SU-DHL-6 (cell line): ENCODE results near the gene CYP26A1.

ENCODE experiments used
- H2AFZ ChIP-seq: fragments of 200-600 bp; sonication (generic); 2 replicates; pipeline ENCODE4 v1.6.1; 2014; ENCODE audit warnings: low read depth, mild to moderate bottlenecking, moderate library complexity, mixed read lengths, antibody characterized with exemption, low read length; ENCODE audit not compliant: severe bottlenecking
- H3F3A ChIP-seq: fragments of 200-600 bp; shearing (Covaris generic); 2 replicates; pipeline ENCODE4 v1.6.0; 2016; ENCODE audit warnings: antibody characterized with exemption, mild to moderate bottlenecking; ENCODE audit not compliant: insufficient read depth
- H3K27ac ChIP-seq: fragments of 200-600 bp; sonication (generic); 2 replicates; pipeline ENCODE4 v1.5.1; 2016; ENCODE audit warnings: low read depth, mild to moderate bottlenecking, low read length, moderate library complexity, mixed read lengths
- H3K27me3 ChIP-seq: fragments of 200-600 bp; sonication (generic), shearing (Covaris generic); 2 replicates; pipeline ENCODE4 v1.6.0; 2014; ENCODE audit warnings: mild to moderate bottlenecking, low read length
- H3K36me3 ChIP-seq: fragments of 200-600 bp; sonication (generic); 2 replicates; pipeline ENCODE4 v1.6.1; 2014; ENCODE audit warnings: mild to moderate bottlenecking, low read length, mixed read lengths
- H3K4me2 ChIP-seq: fragments of 300-600, 200-600 bp; shearing (Covaris generic), sonication (generic); 2 replicates; pipeline ENCODE4 v1.6.0; 2014; ENCODE audit warnings: low read length, low read depth, mild to moderate bottlenecking; ENCODE audit not compliant: poor library complexity, severe bottlenecking
- H3K4me3 ChIP-seq: fragments of 200-600 bp; sonication (generic); 2 replicates; pipeline ENCODE4 v1.5.1; 2014; ENCODE audit warnings: antibody characterized with exemption, low read length, mild to moderate bottlenecking, mixed read lengths; ENCODE audit not compliant: insufficient read depth, poor library complexity, severe bottlenecking
- H3K79me2 ChIP-seq: fragments of 200-600 bp; sonication (generic); 2 replicates; pipeline ENCODE4 v1.6.1; 2014; ENCODE audit warnings: mild to moderate bottlenecking, low read length, moderate library complexity; ENCODE audit not compliant: insufficient read depth
- H3K9ac ChIP-seq: fragments of 200-600 bp; sonication (generic); 2 replicates; pipeline ENCODE4 v1.7.0; 2014; ENCODE audit warnings: mild to moderate bottlenecking, low read length
- H3K9me2 ChIP-seq: fragments of 200-600 bp; sonication (generic); replicated peaks from 2 replicates; pipeline ENCODE4 v1.6.1; 2014; ENCODE audit warnings: low read length; ENCODE audit not compliant: insufficient read depth
- H3K9me3 ChIP-seq: fragments of 200-600 bp; sonication (generic); 2 replicates; pipeline ENCODE4 v1.6.1; 2014; ENCODE audit warnings: low read length, mixed read lengths; ENCODE audit not compliant: insufficient read depth
- H4K20me1 ChIP-seq: fragments of 200-600 bp; sonication (generic); 2 replicates; pipeline ENCODE4 v1.6.1; 2014; ENCODE audit warnings: low read depth, mild to moderate bottlenecking, antibody characterized with exemption, low read length, moderate library complexity, mixed read lengths
- EZH2phosphoT487 ChIP-seq: fragments of 200-600 bp; sonication (generic), shearing (Covaris generic); conservative IDR thresholded peaks from 2 replicates; pipeline ENCODE4 v1.6.1; 2018; ENCODE audit warnings: mild to moderate bottlenecking, antibody characterized with exemption, low read length, moderate library complexity, mixed read lengths
- TF ChIP-seq, protein P1 (sequence below): fragments of 200-600 bp; sonication (generic); IDR thresholded peaks from one replicate; pipeline ENCODE4 v1.5.1; 2017; ENCODE audit warnings: antibody characterized with exemption, mild to moderate bottlenecking, low read length, moderate library complexity; ENCODE audit not compliant: insufficient read depth, poor library complexity, severe bottlenecking

The CYP26A1 gene

GRCh38 chr10:93072225-93072712, 1.4 kb upstream of the CYP26A1 start:
- TF ChIP-seq EZH2phosphoT487, result no peak
- TF ChIP-seq, protein P1, sequence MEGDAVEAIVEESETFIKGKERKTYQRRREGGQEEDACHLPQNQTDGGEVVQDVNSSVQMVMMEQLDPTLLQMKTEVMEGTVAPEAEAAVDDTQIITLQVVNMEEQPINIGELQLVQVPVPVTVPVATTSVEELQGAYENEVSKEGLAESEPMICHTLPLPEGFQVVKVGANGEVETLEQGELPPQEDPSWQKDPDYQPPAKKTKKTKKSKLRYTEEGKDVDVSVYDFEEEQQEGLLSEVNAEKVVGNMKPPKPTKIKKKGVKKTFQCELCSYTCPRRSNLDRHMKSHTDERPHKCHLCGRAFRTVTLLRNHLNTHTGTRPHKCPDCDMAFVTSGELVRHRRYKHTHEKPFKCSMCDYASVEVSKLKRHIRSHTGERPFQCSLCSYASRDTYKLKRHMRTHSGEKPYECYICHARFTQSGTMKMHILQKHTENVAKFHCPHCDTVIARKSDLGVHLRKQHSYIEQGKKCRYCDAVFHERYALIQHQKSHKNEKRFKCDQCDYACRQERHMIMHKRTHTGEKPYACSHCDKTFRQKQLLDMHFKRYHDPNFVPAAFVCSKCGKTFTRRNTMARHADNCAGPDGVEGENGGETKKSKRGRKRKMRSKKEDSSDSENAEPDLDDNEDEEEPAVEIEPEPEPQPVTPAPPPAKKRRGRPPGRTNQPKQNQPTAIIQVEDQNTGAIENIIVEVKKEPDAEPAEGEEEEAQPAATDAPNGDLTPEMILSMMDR, result no peak
- Histone ChIP-seq H3K36me3 (no peaks in the 10 kb centered on the region), H4K20me1 (no peaks in the 10 kb centered on the region), H2AFZ (no peak overlapping the region), H3K27me3 (no peaks in the 10 kb centered on the region), H3K4me3 (no peak overlapping the region), H3K27ac (no peak overlapping the region), H3K79me2 (no peaks in the 10 kb centered on the region), H3K9me2 (no peaks in the 10 kb centered on the region), H3K9ac (no peak overlapping the region), H3K4me2 (no peak overlapping the region), H3K9me3 (no peaks in the 10 kb centered on the region), H3F3A (no peaks in the 10 kb centered on the region)

- Histone ChIP-seq H3F3A (no peaks in the 10 kb centered on the region), H3K4me3 (peak overlapping the region; percentile 35), H3K9ac (peak overlapping the region; percentile 30; the same call in 1 of the 2 replicates)
Observed at GRCh38 chr10:93072713-93073538, 767 bp upstream of the CYP26A1 start.

GRCh38 chr10:93074147-93074596, 479 bp downstream of the CYP26A1 start:
- no peak overlapping the region for H3K27ac ChIP-seq
- H3K4me3 ChIP-seq, result peak overlapping the region; percentile 35
- peak overlapping the region; percentile 58 for H3K4me2 ChIP-seq
- TF ChIP-seq EZH2phosphoT487, result no peak
- TF ChIP-seq, protein P1, result no peak
- no peaks in the 10 kb centered on the region for H3F3A ChIP-seq
- H3K9me3 ChIP-seq, result no peaks in the 10 kb centered on the region
- peak overlapping the region; percentile 30; the same call in 1 of the 2 replicates for H3K9ac ChIP-seq
- no peaks in the 10 kb centered on the region for H3K27me3 ChIP-seq
- peak overlapping the region; percentile 29 for H2AFZ ChIP-seq
- H3K9me2 ChIP-seq, result no peaks in the 10 kb centered on the region
- no peaks in the 10 kb centered on the region for H4K20me1 ChIP-seq
- H3K36me3 ChIP-seq, result no peaks in the 10 kb centered on the region
- no peaks in the 10 kb centered on the region for H3K79me2 ChIP-seq

More at GRCh38 chr10:93072713-93073538, 767 bp upstream of the CYP26A1 start:
- H4K20me1 ChIP-seq, result no peaks in the 10 kb centered on the region
- H2AFZ ChIP-seq, result no peak overlapping the region
- H3K4me2 ChIP-seq, result peak overlapping the region; percentile 58
- TF ChIP-seq, protein P1, result no peak
- no peak for TF ChIP-seq EZH2phosphoT487
- H3K9me2 ChIP-seq, result no peaks in the 10 kb centered on the region
- no peaks in the 10 kb centered on the region for H3K27me3 ChIP-seq
- no peaks in the 10 kb centered on the region for H3K36me3 ChIP-seq
- H3K79me2 ChIP-seq, result no peaks in the 10 kb centered on the region
- no peak overlapping the region for H3K27ac ChIP-seq
- no peaks in the 10 kb centered on the region for H3K9me3 ChIP-seq
